NB4 (cell line): Measurements from ENCODE around the gene GSTT2B.
"Not testable (repeated sequence)": the region's sequence is repeated elsewhere in the genome, so short reads cannot be mapped to it uniquely, and the experiment has no call there.

Experiments
- MYC ChIP-seq: IDR thresholded peaks from 2 replicates; pipeline ENCODE4 v1.6.1; 2011; ENCODE audit warnings: low read depth, low read length
- TF ChIP-seq, protein P1 (sequence below): IDR thresholded peaks from one replicate; pipeline ENCODE4 v1.5.1; 2012; ENCODE audit warnings: low read depth, low read length

DNA sequence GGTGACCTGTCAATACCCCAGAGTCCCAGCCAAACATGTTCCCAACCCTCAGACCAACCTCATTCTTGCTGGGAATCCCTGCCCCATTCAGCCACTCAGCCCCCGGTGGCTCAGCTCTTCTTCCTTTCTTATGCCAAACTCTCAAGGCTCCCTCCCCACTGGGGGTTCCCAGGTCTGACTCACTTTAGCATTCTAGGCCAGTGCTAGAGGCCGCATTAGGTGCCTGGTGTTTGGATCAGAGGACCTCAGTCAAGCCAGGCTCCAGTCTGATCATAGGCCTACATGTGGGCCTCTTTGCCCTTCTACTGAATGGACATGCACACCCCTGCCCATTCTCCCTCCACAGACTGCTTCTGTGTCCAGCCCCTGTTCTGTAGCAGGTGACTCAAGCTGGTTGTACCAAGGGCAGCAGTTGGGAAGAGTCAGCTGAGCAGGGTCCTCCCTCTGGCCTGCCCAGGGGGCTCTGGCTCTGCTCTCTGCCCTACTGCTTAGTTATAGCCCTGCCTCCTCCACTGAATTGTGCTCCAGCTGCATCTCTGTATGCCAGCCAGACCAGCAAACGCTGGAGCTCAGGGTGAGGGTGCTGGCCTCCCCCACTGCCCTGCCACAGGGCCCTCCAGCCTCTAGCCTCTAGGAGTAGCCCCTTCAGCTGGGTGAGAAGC, 28.7 kb upstream of the GSTT2B start:
- TF ChIP-seq, protein P1, sequence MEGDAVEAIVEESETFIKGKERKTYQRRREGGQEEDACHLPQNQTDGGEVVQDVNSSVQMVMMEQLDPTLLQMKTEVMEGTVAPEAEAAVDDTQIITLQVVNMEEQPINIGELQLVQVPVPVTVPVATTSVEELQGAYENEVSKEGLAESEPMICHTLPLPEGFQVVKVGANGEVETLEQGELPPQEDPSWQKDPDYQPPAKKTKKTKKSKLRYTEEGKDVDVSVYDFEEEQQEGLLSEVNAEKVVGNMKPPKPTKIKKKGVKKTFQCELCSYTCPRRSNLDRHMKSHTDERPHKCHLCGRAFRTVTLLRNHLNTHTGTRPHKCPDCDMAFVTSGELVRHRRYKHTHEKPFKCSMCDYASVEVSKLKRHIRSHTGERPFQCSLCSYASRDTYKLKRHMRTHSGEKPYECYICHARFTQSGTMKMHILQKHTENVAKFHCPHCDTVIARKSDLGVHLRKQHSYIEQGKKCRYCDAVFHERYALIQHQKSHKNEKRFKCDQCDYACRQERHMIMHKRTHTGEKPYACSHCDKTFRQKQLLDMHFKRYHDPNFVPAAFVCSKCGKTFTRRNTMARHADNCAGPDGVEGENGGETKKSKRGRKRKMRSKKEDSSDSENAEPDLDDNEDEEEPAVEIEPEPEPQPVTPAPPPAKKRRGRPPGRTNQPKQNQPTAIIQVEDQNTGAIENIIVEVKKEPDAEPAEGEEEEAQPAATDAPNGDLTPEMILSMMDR = not testable (repeated sequence)
- TF ChIP-seq MYC = not testable (repeated sequence)
